WI38 (cell line): ENCODE results near the gene SLC27A4.

ENCODE experiments used
- H3K4me3 ChIP-seq: 2 replicates; pipeline ENCODE4 v1.5.1; 2011; ENCODE audit warnings: low read depth, mild to moderate bottlenecking, control low read depth, low read length
- CTCF ChIP-seq: IDR thresholded peaks from 2 replicates; pipeline ENCODE4 v1.5.1; 2012; ENCODE audit warnings: low read depth, mild to moderate bottlenecking, control low read depth, low read length

Gene SLC27A4

GRCh38 chr9:128339761-128340690, at the start of gene SLC27A4:
TSS of gene SLC27A4 (plus strand) at chr9:128340527. CDS start at chr9:128343133, 2,606 bp downstream.
- TF ChIP-seq CTCF: no peak
- peak within 1 kb of the TSS; percentile 79 for H3K4me3 ChIP-seq

- TF ChIP-seq CTCF: no peak
- H3K4me3 ChIP-seq: no peak overlapping the region
These were observed 48.3 kb upstream of the SLC27A4 start for GRCh38 chr9:128292009-128292408.

GRCh38 chr9:128293091-128293490, 47.2 kb upstream of the SLC27A4 start:
- H3K4me3 ChIP-seq: no peak overlapping the region
- TF ChIP-seq CTCF: no peak

- no peak overlapping the region for H3K4me3 ChIP-seq
- TF ChIP-seq CTCF: no peak
These were observed 46.2 kb upstream of the SLC27A4 start for GRCh38 chr9:128294142-128294541.

- H3K4me3 ChIP-seq: no peak overlapping the region
- no peak for TF ChIP-seq CTCF
These were observed 43.7 kb upstream of the SLC27A4 start for GRCh38 chr9:128296340-128297220.

GRCh38 chr9:128297221-128297773, 43.0 kb upstream of the SLC27A4 start:
- TF ChIP-seq CTCF: no peak
- no peak overlapping the region for H3K4me3 ChIP-seq
